ENCODE data around the gene UCMA.

Gene UCMA

DNA sequence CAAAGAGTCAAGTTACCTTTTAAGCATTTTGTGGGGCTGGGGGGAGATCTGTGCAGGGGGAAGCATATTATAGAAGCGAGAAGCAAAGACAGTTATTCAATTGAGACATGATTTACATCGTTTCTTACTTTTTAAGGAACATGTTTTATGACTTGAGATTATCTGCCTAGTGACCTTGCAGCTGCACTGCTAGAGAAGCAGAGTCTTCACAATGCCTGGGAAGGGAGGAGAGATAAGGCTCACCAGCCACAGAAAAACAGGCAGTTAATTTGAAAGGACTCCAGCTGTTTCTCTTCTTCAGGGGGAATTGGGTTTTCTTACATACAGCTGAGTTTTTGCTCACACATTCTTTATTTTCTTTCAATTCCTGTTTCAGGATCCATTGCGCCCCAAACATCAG, 34.7 kb upstream of the UCMA start:
- no peaks in the 10 kb centered on the region for H3K4me1 ChIP-seq (ENCODE audit: insufficient read depth, low read length)
- no peak overlapping the region for H3K9ac ChIP-seq (ENCODE audit: low read depth, low read length)
- no peak overlapping the region for H2AFZ ChIP-seq (ENCODE audit: low read depth, low read length)
- no peak for TF ChIP-seq EZH2 (IDR thresholded peaks at IDR 0.05; ENCODE audit: borderline replicate concordance, low read depth, low read length, severe bottlenecking)
- TF ChIP-seq, protein P1, sequence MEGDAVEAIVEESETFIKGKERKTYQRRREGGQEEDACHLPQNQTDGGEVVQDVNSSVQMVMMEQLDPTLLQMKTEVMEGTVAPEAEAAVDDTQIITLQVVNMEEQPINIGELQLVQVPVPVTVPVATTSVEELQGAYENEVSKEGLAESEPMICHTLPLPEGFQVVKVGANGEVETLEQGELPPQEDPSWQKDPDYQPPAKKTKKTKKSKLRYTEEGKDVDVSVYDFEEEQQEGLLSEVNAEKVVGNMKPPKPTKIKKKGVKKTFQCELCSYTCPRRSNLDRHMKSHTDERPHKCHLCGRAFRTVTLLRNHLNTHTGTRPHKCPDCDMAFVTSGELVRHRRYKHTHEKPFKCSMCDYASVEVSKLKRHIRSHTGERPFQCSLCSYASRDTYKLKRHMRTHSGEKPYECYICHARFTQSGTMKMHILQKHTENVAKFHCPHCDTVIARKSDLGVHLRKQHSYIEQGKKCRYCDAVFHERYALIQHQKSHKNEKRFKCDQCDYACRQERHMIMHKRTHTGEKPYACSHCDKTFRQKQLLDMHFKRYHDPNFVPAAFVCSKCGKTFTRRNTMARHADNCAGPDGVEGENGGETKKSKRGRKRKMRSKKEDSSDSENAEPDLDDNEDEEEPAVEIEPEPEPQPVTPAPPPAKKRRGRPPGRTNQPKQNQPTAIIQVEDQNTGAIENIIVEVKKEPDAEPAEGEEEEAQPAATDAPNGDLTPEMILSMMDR (IDR thresholded peaks at IDR 0.05; ENCODE audit: borderline replicate concordance, extremely low read depth, low read length, poor library complexity, severe bottlenecking), result no peak
- no peaks in the 10 kb centered on the region for H3K79me2 ChIP-seq (ENCODE audit: insufficient read depth, low read length)
- ATAC-seq (ENCODE audit: insufficient read depth, low read depth), result no peak
- no peak overlapping the region for H3K4me2 ChIP-seq (ENCODE audit: insufficient read depth, low read length)
- no peak overlapping the region for H3K27ac ChIP-seq (ENCODE audit: low read length)
- no peak overlapping the region for H3K4me3 ChIP-seq (ENCODE audit: low read depth in 1 of 2, low read length in 2 of 2)
- DNase-seq, result no peak
- no peaks in the 10 kb centered on the region for H3K36me3 ChIP-seq (ENCODE audit: insufficient read depth, low read length)
- no peaks in the 10 kb centered on the region for H3K27me3 ChIP-seq (ENCODE audit: insufficient read depth, low read length, poor library complexity)
- H3K9me3 ChIP-seq (ENCODE audit: insufficient read depth, low read length, severe bottlenecking), result no peaks in the 10 kb centered on the region
- no peaks in the 10 kb centered on the region for H4K20me1 ChIP-seq (ENCODE audit: insufficient read depth, low read length)

DNA sequence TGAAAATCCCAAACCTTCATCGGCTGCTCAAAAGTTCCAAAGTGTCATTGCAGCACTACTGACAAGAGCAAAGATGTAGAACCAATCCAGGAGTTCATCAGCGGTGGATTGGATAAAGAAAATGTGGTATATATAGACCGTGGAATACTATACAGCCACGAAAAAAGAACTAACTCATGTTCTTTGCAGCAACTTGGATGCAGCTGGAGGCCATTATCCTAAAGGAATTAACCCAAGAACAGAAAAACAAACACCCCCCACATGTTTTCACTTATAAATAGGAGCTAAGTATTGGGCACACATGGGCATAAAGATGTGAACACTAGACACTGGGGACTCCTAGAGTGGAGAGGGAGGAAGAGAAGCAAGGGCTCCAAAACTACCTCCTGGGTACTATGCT, 34.1 kb upstream of the UCMA start:
- no peak for ATAC-seq (ENCODE audit: insufficient read depth, low read depth)
- H3K36me3 ChIP-seq (ENCODE audit: insufficient read depth, low read length), result no peaks in the 10 kb centered on the region
- no peak overlapping the region for H3K4me3 ChIP-seq (ENCODE audit: low read depth in 1 of 2, low read length in 2 of 2)
- H4K20me1 ChIP-seq (ENCODE audit: insufficient read depth, low read length), result no peaks in the 10 kb centered on the region
- TF ChIP-seq EZH2 (IDR thresholded peaks at IDR 0.05; ENCODE audit: borderline replicate concordance, low read depth, low read length, severe bottlenecking), result no peak
- TF ChIP-seq, protein P1 (IDR thresholded peaks at IDR 0.05; ENCODE audit: borderline replicate concordance, extremely low read depth, low read length, poor library complexity, severe bottlenecking), result no peak
- no peaks in the 10 kb centered on the region for H3K4me1 ChIP-seq (ENCODE audit: insufficient read depth, low read length)
- H2AFZ ChIP-seq (ENCODE audit: low read depth, low read length), result no peak overlapping the region
- H3K4me2 ChIP-seq (ENCODE audit: insufficient read depth, low read length), result no peak overlapping the region
- no peak overlapping the region for H3K9ac ChIP-seq (ENCODE audit: low read depth, low read length)
- H3K79me2 ChIP-seq (ENCODE audit: insufficient read depth, low read length), result no peaks in the 10 kb centered on the region
- H3K27me3 ChIP-seq (ENCODE audit: insufficient read depth, low read length, poor library complexity), result peaks cover 4% of the 10 kb centered on the region
- H3K27ac ChIP-seq (ENCODE audit: low read length), result no peak overlapping the region
- no peaks in the 10 kb centered on the region for H3K9me3 ChIP-seq (ENCODE audit: insufficient read depth, low read length, severe bottlenecking)
- DNase-seq, result no peak

DNA sequence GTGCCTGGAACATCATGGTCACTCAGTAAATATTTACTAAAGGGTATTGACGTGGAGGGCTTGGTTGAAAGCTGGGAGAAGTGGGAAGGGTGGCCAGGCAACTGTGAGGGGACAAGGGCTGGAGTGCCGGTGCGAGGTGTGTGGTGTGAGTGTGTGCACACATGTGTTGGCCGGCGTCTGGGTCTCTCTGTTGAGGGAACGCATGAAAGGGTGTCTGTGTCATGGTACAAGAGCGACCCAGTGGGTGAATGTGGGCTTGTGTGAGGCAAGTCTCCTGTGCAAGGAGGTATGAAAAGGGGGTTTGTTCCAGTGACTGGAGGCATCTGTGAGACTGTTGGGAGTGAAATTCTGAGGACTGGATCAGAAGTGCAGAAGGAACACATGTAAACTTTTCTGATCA, 29.4 kb upstream of the UCMA start:
- ATAC-seq (ENCODE audit: insufficient read depth, low read depth) (no peak), DNase-seq (no peak)
- Histone ChIP-seq H3K4me3 (ENCODE audit: low read depth in 1 of 2, low read length in 2 of 2) (no peak overlapping the region), H3K9me3 (ENCODE audit: insufficient read depth, low read length, severe bottlenecking) (no peaks in the 10 kb centered on the region), H3K79me2 (ENCODE audit: insufficient read depth, low read length) (no peaks in the 10 kb centered on the region), H3K4me1 (ENCODE audit: insufficient read depth, low read length) (no peaks in the 10 kb centered on the region), H3K27ac (ENCODE audit: low read length) (no peak overlapping the region), H2AFZ (ENCODE audit: low read depth, low read length) (no peak overlapping the region), H3K9ac (ENCODE audit: low read depth, low read length) (no peak overlapping the region), H3K4me2 (ENCODE audit: insufficient read depth, low read length) (no peak overlapping the region), H3K27me3 (ENCODE audit: insufficient read depth, low read length, poor library complexity) (peaks cover 6% of the 10 kb centered on the region), H3K36me3 (ENCODE audit: insufficient read depth, low read length) (no peaks in the 10 kb centered on the region), H4K20me1 (ENCODE audit: insufficient read depth, low read length) (no peaks in the 10 kb centered on the region)
- no peak for TF ChIP-seq EZH2 (IDR thresholded peaks at IDR 0.05; ENCODE audit: borderline replicate concordance, low read depth, low read length, severe bottlenecking)

DNA sequence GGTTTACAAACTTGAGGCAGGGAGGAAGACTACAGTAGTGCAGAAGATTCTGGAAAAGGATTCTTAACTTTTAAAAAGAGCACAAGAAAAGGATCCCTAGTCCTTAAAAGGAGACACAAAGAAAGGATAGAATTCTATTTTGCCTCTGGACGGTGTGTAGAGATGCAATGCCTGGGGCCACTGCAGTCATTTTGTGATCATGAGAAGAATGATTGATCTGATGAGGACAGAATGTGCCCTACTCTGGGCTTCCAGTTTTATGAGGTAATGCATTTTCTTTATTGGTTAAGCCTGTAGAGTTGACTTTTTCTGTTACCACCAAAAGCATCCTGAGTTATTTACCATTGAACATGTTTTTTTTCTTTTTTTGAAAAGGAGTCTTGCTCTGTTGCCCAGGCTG, 28.3 kb upstream of the UCMA start:
- H3K9ac ChIP-seq (ENCODE audit: low read depth, low read length), result no peak overlapping the region
- no peaks in the 10 kb centered on the region for H3K9me3 ChIP-seq (ENCODE audit: insufficient read depth, low read length, severe bottlenecking)
- H4K20me1 ChIP-seq (ENCODE audit: insufficient read depth, low read length), result no peaks in the 10 kb centered on the region
- H3K4me3 ChIP-seq (ENCODE audit: low read depth in 1 of 2, low read length in 2 of 2), result no peak overlapping the region
- DNase-seq (no peak), ATAC-seq (ENCODE audit: insufficient read depth, low read depth) (no peak)
- no peak overlapping the region for H3K4me2 ChIP-seq (ENCODE audit: insufficient read depth, low read length)
- H3K4me1 ChIP-seq (ENCODE audit: insufficient read depth, low read length), result no peaks in the 10 kb centered on the region
- H3K27me3 ChIP-seq (ENCODE audit: insufficient read depth, low read length, poor library complexity), result peaks cover 6% of the 10 kb centered on the region
- H3K27ac ChIP-seq (ENCODE audit: low read length), result no peak overlapping the region
- H2AFZ ChIP-seq (ENCODE audit: low read depth, low read length), result no peak overlapping the region
- H3K79me2 ChIP-seq (ENCODE audit: insufficient read depth, low read length), result no peaks in the 10 kb centered on the region
- TF ChIP-seq, protein P1 (IDR thresholded peaks at IDR 0.05; ENCODE audit: borderline replicate concordance, extremely low read depth, low read length, poor library complexity, severe bottlenecking), result no peak
- no peak for TF ChIP-seq EZH2 (IDR thresholded peaks at IDR 0.05; ENCODE audit: borderline replicate concordance, low read depth, low read length, severe bottlenecking)
- H3K36me3 ChIP-seq (ENCODE audit: insufficient read depth, low read length), result no peaks in the 10 kb centered on the region

Data from DND-41 (cell line).